GM18520 (cell line): Measurements from ENCODE around the gene UBTF.

Source experiments
- ATAC-seq: cut with Tn5 transposase; IDR thresholded peaks from one replicate; pipeline ENCODE4 v1.9.1; 2021; ENCODE audit not compliant: unreplicated experiment

Gene UBTF, protein sequence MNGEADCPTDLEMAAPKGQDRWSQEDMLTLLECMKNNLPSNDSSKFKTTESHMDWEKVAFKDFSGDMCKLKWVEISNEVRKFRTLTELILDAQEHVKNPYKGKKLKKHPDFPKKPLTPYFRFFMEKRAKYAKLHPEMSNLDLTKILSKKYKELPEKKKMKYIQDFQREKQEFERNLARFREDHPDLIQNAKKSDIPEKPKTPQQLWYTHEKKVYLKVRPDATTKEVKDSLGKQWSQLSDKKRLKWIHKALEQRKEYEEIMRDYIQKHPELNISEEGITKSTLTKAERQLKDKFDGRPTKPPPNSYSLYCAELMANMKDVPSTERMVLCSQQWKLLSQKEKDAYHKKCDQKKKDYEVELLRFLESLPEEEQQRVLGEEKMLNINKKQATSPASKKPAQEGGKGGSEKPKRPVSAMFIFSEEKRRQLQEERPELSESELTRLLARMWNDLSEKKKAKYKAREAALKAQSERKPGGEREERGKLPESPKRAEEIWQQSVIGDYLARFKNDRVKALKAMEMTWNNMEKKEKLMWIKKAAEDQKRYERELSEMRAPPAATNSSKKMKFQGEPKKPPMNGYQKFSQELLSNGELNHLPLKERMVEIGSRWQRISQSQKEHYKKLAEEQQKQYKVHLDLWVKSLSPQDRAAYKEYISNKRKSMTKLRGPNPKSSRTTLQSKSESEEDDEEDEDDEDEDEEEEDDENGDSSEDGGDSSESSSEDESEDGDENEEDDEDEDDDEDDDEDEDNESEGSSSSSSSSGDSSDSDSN

DNA sequence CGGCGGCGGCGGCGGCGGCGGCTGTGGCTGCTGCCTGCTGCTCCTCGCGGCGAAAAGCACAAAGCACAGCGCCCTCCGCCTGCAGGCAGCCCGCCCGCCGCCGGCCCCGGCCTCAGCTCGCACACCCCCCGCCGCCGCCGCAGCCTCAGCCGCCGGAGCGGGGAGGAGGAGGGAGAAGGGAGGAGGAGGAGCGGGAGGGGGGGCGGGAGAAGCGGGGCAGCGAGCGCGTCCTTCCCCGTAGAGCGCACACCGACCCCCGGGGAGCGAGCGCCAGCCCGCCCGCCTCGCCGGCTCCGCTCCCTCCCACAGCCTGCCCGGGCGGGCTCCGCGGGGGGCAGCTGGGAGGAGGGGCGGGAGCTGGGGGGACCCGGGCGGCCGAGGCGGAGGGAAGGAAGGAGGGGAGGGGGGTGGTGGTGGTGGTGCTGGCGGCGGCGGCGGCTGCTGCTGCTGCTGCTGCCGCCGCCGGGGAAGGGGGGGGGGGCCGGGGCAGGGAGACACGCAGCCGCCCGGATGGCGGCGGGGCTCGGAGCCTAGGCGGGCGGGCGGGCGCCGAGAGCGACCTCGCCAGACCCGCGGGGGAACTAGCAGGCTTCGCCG lies at the start of gene UBTF:
UBTF (minus strand) TSS at position 60 of the 597 bp plus-strand sequence. CDS start 1,446 bp downstream, outside the sequence.
- no peak for ATAC-seq

DNA sequence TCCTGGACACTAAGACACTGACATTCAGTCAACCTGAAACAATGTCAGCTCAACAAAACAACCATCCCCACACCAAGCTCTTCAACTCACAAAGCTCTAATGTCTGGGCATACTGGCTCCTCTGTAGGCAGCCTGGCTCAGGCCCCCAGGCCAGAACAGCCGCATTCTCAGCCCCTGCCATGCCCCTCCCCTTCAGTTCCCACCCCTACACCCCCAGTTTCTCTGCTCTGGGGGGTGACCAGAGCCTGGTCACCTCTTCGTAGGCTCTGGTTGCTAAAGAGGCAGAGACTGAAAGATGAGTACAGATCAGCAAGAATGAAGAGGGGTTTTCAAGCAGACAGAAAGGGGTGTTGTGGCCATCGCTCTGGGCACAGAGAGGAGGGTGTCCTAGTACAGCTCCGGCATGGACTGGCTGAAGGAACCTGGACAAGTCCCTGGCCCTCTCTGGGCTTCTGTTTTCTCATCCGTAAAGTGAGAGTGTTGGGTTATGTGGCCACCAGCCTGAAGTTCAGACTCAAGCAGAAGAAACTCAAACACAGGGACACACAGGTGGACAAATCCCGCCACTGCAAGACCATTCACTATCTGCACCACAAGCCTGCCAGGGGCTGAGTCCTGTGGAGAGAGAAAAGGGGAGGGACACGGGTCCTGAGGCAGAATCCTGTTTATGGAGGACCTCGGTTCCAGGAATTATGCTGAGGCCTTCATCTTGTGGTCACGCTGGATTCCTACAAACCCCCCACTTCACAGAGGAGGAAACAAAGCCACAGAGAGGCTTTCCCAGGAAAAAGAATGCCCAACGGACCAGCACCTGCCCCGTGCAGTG lies 49.4 kb upstream of the UBTF start:
- ATAC-seq, result no peak

DNA sequence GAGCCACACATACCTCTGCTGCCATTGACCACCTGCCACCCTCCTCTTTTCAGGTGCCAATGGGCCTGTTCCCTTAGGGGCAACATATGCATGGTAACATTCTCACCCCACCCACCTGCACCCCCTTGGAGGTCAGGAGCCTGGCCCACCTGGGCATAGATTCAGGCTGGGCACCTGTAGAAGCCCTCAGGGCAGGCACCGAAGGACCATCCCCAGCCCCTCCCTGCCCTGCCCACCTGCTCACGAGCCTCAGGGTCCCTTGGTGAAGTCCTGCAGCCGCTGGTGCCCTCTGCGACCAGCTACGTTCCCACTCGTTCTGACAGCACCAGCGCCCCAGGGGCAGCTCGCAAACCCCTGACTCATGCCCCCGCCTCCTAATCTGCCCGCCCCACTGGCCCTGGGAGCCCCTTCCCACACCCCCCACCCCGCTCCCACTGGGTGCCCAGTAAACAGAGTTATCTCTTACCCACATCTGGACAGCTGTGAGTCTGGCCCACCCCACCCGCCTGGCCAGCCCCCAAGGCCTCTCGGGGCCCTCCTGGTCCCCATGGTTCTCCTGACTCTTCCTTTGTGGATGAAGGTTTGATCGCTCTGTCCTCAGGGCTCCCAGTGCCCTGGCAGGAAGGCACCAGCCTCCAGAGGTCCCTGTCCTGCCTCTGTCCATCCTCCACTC lies 48.5 kb upstream of the UBTF start, which contains the start of gene SLC4A1:
SLC4A1 (minus strand) TSS at position 318 of the 673 bp plus-strand sequence. CDS start 5,269 bp downstream, outside the sequence.
- ATAC-seq, result no peak

DNA sequence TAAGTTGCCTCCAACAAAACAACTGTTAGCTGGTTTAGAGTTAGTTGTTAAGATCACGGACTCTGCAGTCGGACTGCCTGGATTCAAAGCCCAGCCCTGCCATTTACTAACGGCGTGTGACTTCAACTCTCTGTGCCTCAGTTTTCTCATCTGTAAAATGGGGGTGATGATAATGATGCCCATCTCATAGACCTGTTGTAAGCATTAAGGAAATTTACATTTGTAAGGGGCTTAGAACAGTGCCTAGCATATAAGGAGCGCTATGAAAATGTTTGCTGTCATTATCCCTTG lies 47.6 kb upstream of the UBTF start:
- ATAC-seq, result no peak

DNA sequence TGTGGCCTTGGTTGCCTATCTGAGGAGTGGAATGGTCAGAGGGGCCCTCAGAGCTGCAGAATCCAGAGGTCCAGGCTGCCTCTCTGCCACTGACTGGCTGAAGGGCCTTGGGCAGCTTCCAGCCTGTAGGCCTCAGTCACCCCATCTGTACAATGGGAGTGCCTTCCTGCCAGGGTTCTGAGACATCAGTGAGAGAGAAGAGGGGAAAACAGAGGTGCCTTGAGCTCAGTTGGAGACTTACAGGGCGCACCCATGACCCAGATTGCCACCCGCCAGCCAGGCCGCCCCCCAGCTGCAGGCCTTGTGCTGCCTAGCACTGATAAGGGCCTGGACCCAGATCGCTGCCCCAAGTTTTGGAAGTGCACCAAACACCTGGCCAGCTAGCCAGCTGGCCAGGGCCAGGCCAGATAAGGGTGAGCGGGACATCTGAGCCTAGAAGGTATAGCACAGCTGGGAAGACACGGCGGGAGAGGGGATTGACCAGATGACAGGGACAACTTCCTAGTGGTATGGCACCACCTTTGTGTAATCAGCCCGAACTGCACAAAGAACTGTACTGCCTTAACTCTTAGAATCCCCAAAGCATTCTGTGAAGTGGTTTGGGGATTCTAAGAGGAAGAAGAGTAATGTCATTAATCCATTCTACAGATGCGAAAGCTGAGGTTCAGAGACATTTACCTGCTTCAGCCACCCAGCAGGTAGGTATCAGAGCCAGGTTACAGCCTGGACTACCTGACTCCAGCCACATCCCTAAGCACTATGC lies 47.1 kb upstream of the UBTF start:
- no peak for ATAC-seq

DNA sequence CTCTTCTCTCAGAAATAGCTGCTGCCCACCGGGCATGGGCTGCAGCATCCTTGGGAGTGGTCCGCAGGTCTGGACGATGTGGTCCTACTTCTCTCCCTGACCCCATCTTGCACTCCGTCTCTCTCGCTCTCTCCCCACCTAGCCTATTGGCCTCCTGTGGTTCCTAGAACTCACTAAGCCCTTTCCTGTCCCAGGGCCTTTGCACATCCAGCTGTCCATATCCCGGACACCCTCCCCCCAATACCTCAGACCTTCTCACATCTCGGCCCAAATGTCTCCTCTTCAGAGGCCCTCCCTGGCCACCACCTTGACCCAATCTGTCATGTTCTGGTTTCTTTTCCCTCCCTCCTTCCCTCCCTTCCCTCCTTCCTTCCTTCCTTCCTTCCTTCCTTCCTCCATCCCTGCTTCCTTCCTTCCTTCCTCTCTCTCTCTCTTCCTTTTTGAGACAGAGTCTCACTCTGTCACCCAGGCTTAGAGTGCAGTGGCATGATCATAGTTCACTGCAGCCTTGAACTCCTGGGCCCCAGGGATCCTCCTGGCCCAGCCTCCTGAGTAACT lies 43.9 kb upstream of the UBTF start:
- ATAC-seq, result no peak

DNA sequence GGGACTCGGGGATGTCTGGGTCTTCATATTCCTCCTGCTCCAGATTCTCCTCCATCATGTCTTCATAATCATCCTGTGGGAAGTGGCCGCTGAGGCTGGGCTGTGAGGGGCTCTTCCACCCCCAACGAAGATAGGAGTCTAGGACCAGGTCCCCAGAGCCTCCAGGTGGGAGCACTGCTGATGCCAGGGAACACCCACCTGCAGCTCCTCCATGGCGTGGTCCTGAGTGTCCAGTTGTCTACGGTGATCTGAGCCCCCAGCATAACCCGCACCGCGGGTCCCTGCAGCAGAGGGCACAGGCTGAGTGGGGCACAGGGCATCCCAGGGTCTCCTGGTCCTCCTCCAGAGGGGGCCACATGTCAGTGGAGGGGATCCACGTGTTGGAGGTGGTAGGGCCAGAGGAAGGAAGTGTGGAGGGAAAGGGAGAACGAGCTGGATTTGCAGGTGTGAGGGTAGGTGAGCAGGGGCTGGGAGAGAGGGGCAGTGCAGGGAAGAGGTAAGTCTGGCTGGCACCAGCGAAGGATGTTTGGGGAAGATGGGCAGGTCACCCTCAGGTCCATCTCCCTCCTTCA lies 43.3 kb upstream of the UBTF start:
- ATAC-seq, result no peak

DNA sequence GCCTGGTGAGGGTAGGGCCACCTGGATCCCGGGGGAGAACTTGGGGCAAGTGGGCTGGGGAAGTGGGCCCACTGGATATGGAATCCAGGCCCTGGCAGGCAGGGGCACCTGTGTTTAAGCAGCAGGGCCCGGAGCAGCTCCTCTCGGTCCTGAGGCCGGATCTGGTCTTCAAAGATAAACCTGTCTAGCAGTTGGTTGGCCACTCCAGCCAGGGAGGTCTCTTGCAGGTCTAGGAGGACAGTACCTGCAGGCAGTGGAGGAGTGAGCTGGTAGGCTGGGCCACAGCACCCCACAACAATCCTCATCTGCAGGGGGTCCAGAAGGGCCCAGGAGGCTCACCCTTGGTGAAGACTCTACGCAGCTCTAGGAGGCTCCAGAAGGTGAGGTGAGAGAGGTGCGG lies 40.8 kb upstream of the UBTF start:
- no peak for ATAC-seq

DNA sequence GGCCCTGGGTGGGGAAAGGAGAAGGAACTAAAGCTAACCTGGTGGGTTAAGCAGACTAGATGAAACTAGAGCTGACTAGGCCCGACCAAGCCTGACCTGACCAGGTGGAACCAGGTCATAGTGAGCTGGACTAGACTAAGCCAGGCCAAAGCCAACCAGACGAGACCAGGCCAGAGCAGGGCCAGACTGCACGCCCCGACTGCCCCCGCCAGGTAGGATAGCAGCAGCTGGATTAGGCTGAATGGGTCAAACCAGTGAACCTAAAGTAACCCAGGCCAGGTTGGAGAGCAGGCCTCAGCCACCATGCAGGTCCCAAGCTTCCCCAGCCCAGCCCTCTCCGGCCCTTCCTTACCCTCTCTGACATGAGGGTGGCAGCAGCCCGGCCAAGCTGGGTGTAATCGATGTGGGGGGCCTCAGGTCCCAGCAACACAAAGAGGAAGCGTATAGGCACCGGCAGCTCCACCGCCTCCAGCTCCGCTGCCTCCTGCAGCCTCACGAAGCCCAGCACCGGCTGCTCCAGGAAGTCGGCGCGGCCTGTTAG lies 39.4 kb upstream of the UBTF start:
- ATAC-seq, result no peak

DNA sequence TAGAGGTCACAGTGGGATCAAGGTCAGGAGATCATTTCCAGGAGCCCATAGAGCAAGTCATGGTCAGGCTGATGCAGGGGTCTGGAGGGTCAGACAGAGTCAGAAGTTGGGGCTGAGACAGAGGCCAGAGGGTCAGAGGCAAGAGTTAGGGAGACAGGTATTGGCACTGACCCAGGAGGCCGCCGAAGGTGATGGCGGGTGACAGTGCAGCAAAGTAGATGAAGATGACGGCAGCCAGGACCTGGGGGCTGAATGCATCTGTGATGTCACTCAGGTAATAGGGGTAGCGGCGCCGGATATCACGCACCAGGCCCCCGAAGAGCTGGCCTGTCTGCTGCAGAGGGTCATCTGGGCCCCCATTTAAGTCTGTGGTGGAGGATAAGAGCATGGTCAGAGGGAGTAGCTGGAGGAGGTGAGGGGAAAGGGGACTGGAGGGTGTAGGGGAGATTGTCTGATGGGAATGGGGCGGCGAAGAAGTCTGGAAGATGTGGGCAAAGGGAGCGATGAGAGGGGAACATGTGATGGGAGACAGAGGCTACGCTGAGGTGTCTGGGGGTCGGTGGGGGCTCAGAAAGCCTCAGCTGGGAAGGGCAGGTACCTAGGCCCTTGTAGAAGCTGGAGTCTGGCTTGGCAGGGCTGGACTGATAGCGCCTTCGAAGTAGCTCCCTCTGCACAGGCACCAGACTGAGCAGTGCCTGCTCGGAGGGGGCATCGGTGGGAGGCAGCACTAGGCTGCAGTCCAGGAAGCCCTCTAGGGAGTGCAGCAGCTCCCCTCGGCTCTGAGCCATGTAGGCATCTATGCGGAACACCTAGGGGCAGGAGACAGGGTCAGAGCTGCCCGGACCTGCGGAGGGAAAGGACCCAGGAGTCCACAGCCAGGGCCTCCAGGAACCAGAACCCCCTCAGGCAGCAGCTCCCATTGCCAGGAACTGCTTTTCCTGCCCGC lies 38.6 kb upstream of the UBTF start:
- ATAC-seq, result no peak

DNA sequence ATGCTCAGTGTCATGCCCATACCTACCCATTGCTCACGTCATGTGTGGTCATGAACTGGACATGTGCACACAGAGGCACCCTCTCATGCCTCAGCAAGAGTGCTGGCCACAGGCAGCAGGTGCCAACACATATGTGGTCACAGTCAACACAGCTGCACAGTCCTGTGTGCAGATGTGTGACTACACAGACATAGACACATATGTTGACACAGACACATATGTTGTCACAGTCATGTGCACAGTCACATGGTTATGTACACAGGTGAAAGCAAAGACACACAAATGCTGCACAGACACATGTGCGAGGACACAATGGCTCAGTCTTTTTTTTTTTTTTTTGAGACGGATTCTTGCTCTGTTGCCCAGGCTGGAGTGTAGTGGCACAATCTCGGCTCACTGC lies 37.2 kb upstream of the UBTF start:
- ATAC-seq, result no peak

DNA sequence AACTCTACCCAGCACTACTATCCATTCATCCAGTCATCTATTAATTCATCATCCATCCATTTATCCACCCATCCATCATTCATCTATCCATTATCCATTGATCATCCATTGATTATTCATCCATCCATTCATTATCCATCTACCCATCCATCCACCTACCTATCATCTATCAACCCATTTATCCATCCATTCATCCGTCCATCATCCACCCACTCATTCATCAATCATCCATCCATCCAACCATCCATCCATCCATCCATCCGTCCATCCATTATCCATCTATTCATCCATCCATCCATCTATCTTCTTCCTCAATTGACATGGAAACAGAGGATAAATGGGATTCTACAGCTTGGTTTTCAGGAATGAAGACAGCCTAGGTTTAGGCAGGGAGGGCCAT lies 36.4 kb upstream of the UBTF start:
- ATAC-seq, result no peak

DNA sequence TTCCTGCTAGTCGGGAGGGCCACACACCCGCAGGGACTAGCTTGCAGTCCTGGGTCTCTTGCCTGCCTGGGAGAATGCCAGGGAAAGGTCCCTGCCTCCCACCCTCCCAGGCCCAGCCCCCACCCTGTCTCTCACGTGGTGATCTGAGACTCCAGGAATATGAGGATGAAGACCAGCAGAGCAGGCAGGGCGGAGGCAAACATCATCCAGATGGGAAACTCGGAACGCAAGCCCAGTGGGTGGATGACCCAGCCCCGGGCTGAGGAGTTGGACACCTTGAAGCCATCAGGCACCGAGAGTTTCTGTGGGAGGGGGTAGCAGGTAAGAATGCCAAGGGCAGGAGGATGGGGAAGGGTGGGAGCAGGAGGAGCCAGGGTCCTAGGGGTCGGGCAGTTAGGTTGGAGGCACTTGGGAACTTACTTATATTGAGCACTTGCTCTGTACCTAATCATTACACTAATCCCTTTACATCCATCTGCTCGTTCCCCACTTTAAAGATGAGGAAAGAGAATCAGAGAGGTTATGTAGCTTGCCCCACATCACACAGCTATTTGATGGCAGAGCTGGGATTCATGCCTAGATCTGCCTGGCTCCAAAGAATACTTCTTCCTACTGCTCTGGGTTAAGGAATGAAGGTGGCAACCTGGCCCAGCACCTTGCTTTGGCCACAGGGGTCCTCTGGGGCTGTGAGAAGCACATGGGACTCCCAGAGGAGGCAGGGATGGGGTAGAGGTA lies 35.1 kb upstream of the UBTF start:
- no peak for ATAC-seq

DNA sequence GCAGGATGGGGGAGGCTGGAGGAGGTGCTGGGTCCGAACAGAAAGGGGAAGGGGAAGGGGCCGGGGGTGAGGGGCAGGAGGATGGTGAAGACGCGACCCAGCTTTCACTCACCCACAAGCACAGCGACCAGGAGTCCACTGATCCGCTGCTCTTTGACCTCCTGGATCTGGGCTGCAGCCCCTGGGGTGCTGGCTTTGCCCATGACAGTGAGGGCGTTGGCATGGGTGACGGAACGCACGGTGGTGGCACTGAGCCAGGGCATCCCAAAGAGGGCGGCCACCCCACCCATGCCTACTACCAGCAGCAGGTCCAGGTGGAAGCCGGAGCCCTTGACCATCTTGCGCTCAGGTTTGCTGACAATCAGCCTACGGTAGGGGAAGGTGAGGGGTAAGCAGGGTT lies 33.5 kb upstream of the UBTF start:
- ATAC-seq, result no peak

DNA sequence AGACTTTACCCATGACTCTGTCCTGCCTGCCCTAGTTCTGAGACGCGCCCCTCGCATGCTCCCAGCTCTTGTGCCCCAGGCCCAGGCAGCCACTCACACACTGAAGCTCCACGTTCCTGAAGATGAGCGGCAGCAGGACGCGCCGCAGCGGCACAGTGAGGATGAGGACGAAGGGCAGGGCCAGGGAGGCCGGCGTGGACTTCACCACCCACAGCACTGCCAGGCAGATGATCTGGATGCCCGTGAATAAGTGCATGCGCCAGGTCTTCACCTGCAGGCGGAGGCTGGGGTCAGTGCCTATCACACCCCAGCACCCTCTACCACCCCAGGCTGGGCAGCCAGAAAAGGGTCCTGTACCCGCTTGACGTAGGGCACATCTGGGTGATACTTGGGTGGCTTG lies 31.6 kb upstream of the UBTF start:
- ATAC-seq, result no peak

DNA sequence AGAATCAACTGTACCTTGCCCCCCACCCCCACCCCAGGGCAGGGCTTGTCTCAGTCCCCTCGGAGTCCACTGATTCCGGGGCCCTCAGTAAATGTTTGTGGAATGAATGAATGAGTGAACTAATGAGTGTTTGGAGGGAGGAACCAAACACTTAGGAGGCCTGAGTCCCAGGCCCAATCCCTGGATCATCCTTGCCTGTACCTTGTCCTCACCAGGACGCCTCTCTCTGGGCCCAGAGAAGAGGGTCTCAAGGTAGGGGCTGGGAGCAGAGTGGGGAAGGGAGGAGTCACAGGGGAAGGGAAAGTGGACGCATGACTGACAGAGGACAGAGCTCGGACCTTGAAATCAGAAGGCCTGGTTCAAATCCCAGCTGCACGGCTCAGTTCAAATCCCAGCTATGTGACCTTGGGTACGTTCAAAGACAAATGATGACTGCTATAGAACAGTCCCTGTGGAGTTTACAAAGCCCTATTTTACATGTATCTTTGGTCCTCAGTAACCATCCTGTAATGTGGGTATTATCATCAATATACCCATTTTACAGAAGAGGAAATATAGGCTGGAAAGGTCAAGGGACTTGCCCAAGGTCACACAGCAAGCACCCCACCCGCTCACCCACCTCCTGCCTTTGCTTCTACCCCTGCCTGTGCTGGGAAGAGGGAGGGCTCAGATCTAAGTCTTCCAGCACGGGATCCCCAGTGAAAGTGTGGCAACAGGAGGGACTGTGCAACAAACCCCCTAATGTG lies 30.2 kb upstream of the UBTF start:
- no peak for ATAC-seq
